Measurements from ENCODE around the gene CDK14. TPM values are rescaled to one million over a fixed set of nuclear protein-coding genes. Genes with fewer than 3 reads are reported as not detected.

CDK14 gene
- total RNA-seq, 4 donors from 2014 or later = 1.1 to 12.7 (median 5.8) TPM

DNA sequence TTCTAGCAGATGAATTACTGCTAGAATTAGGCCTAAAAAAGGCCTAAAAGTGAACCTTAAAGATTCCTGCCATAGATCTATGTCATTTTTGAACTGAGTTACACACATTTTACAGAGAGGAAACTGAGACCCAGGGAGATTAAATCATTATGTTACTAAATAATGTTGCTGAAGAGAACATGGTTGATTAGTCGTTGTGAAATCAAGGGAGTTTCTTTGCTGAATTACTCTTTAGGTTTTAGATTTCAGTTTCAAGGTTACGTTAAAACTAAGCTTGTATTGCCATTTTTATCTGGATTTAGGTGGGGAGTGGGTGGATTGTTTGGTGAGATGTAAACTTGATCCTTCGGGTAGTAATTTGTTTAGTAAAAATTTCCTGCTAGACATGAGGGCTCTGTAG is 21.3 kb downstream of the CDK14 start:
- TF ChIP-seq POLR2A (IDR thresholded peaks at IDR 0.05) = no peak
- TF ChIP-seq, protein P1, sequence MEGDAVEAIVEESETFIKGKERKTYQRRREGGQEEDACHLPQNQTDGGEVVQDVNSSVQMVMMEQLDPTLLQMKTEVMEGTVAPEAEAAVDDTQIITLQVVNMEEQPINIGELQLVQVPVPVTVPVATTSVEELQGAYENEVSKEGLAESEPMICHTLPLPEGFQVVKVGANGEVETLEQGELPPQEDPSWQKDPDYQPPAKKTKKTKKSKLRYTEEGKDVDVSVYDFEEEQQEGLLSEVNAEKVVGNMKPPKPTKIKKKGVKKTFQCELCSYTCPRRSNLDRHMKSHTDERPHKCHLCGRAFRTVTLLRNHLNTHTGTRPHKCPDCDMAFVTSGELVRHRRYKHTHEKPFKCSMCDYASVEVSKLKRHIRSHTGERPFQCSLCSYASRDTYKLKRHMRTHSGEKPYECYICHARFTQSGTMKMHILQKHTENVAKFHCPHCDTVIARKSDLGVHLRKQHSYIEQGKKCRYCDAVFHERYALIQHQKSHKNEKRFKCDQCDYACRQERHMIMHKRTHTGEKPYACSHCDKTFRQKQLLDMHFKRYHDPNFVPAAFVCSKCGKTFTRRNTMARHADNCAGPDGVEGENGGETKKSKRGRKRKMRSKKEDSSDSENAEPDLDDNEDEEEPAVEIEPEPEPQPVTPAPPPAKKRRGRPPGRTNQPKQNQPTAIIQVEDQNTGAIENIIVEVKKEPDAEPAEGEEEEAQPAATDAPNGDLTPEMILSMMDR (IDR thresholded peaks at IDR 0.05) = no peak
- H3K4me3 ChIP-seq (ENCODE audit: low read depth, poor library complexity, severe bottlenecking) = no peak overlapping the region
- 89 to 90% methylated on average over 3 of the region's 3 CpGs for WGBS, 2 donors
- intact Hi-C loops (cut with DNase I; ENCODE audit: low total_unique reads) = no loop called here
- DNase-seq (ENCODE audit: low spot score in 2 of 2) = no peak

DNA sequence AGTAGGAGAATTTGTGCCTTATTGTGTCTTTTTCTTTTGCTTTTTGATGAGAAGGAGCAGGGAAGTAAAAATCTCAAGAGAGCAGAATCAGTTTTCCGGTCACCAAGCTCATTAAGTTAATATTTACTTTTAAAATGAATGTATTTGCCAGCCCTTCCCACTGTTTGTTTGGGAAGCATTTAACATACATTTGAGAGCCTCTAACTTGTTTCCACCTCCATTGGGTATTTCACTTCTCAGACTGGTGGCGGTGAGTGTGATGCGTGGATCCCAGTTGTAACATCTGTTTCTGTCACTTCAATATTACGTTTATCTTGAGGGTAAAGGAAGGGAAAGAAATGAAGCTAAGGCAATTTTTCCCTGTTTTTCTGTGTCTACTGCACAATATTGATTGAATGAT is 22.8 kb downstream of the CDK14 start:
- intact Hi-C loops (cut with DNase I; ENCODE audit: low total_unique reads) = no loop called here
- no peak overlapping the region for H3K4me3 ChIP-seq (ENCODE audit: low read depth, poor library complexity, severe bottlenecking)
- WGBS, 2 donors = 85 to 92% methylated on average over 4 of the region's 4 CpGs
- no peak for DNase-seq (ENCODE audit: low spot score in 2 of 2)
- no peak for TF ChIP-seq POLR2A (IDR thresholded peaks at IDR 0.05)
- TF ChIP-seq, protein P1 (IDR thresholded peaks at IDR 0.05) = no peak

DNA sequence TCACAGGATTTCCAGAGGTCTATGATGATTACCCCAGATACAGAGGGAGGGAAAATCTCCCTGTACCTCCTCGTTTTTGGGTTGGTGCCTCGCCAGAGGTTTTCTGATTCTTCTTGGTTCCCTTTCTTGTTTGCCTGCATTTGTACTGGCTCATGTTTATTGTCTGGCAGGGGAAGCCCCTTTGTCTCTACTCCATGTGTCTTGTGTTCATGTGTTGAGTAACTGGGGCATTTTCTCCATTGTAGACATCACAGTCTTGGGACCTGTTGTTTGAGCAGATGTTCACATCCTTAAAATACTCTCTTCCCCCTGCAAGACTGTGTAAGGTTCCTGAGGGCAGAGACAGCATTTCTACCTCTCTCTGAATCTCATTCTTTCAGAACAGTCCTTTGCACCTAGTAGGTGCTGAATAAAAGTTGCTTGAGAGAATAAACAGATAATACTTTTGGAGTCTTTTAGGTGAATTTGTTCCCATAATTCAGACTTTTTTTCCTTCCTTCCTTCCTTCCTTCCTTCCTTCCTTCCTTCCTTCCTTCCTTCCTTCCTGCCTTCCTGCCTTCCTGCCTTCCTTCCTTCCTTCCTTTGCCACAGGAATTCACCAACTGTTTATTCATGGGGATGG is 25.1 kb downstream of the CDK14 start:
- intact Hi-C loops (cut with DNase I; ENCODE audit: low total_unique reads) = no loop called here
- no peak overlapping the region for H3K4me3 ChIP-seq (ENCODE audit: low read depth, poor library complexity, severe bottlenecking)
- DNase-seq (ENCODE audit: low spot score in 2 of 2) = no peak
- no peak for TF ChIP-seq POLR2A (IDR thresholded peaks at IDR 0.05)
- TF ChIP-seq, protein P1 (IDR thresholded peaks at IDR 0.05) = no peak
- WGBS, 2 donors = 53 to 61% methylated on average over 2 of the region's 2 CpGs

DNA sequence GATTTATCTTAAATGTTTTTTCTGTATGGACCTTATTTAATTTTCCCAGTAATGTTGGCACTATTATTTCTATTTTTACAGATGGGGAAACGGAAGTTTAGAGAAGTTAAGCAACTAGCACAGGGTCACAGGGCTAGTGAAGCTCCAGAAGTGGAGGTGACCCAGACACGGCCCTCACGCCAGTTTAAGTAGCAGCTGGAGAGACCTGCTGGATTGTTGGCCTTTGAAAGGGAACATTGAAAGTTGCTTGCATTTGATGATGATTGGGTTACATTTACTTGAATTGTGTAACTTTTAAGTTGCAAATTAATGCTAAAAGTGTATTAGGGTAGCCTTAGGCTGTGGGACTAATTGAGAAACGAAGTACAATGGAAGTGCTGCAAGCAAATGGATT is 25.6 kb downstream of the CDK14 start:
- intact Hi-C loops (cut with DNase I; ENCODE audit: low total_unique reads) = no loop called here
- no peak for TF ChIP-seq POLR2A (IDR thresholded peaks at IDR 0.05)
- TF ChIP-seq, protein P1 (IDR thresholded peaks at IDR 0.05) = no peak
- WGBS, 2 donors = 66 to 68% methylated on average over 4 of the region's 4 CpGs
- no peak overlapping the region for H3K4me3 ChIP-seq (ENCODE audit: low read depth, poor library complexity, severe bottlenecking)
- DNase-seq (ENCODE audit: low spot score in 2 of 2) = no peak

DNA sequence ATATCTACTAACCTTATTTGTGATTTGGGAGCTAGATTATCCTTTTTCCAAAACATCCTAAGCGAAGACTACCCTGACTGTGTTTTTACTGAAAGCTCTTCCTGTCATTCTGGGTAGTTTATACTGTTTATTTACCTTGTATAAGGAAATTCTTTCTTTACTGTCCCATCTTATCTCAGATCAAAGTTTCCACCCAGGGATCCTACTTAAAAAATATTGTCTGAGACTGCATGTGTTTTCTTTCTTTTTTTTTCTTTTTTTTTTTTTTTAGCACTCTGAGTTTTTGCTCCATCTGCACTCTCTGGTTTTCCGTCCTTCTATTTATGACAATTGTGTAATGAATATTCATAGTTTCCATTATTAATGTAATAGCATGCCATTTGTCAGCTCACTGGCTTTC is 26.5 kb downstream of the CDK14 start:
- 75 to 81% methylated on average over 2 of the region's 2 CpGs for WGBS, 2 donors

More for the DNA sequence above, 26.5 kb downstream of the CDK14 start:
- TF ChIP-seq, protein P1 (IDR thresholded peaks at IDR 0.05) = no peak
- TF ChIP-seq POLR2A (IDR thresholded peaks at IDR 0.05) = no peak
- no peak overlapping the region for H3K4me3 ChIP-seq (ENCODE audit: low read depth, poor library complexity, severe bottlenecking)
- intact Hi-C loops (cut with DNase I; ENCODE audit: low total_unique reads) = no loop called here
- DNase-seq (ENCODE audit: low spot score in 2 of 2) = no peak
